ENCODE results near the gene EXOC6B. TPM values are rescaled to one million over a fixed set of nuclear protein-coding genes. Genes with fewer than 3 reads are reported as not detected.

EXOC6B gene
- total RNA-seq, 2 donors from 2014 or later = 10.8 to 12.8 TPM

DNA sequence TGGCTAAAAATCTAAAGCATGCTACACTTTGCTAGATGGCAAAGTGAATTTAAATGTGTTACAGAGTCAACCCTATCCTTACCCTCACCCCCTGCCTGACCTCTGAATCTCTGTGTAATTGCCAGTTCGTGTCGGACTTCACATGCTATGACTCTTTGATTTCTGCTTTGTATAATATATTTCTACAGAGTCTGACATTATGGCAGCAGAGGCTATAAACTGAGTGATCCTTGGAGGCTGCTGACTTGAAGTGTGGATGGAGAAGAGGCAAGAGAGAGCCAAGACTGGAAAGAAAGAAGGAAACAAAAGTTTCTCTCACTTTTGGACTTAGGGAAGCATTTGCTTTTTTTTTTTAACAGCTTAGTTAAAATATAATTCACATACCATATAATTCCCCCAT is 588.3 kb downstream of the EXOC6B start:
- no peaks in the 10 kb centered on the region for H3K36me3 Mint-ChIP-seq
- H3K4me3 Mint-ChIP-seq = no peak overlapping the region
- H3K9me3 Mint-ChIP-seq = peaks cover 3% of the 10 kb centered on the region
- H3K4me1 Mint-ChIP-seq (ENCODE audit: low read depth in 2 of 2) = peaks cover 6 to 13% of the 10 kb centered on the region in 2 donors
- no peaks in the 10 kb centered on the region for H3K27me3 Mint-ChIP-seq
- ATAC-seq = no peak
- no peak overlapping the region for H3K27ac Mint-ChIP-seq
- DNase-seq (ENCODE audit: low spot score) = no peak

DNA sequence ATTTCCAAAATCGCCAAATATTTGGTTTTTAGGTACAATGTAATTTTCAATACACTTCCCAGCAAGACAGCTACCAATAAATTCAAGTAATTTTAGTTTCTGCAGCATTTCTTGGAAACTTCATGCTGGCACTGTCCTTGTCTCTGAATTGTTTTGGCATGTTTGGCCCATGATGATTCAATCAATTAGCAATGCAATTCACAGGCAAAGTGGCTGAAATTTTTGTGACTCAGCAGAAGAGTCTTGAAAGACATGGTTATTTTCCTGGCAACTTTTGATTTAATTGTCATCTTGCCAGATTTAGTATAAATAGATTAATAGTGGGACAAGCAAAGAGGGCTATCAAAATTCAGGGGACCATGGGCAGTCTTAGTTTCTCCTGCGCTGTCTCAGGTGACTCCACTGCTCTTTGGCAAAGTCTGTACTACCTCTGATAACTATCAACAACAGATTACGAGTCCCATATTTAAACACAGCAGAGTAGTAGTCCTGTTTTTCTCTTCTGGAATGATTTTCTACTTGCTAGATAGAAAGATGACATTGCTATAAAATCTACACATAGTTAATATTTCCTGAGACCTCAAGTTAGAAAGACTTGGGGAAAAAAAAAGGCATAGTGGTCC is 589.3 kb downstream of the EXOC6B start:
- DNase-seq (ENCODE audit: low spot score) (no peak), ATAC-seq (no peak)
- H3K4me3 Mint-ChIP-seq = no peak overlapping the region
- peaks cover 6 to 11% of the 10 kb centered on the region in 2 donors for H3K4me1 Mint-ChIP-seq (ENCODE audit: low read depth in 2 of 2)
- H3K27me3 Mint-ChIP-seq = no peaks in the 10 kb centered on the region
- H3K9me3 Mint-ChIP-seq = peaks cover 3% of the 10 kb centered on the region
- no peaks in the 10 kb centered on the region for H3K36me3 Mint-ChIP-seq
- no peak overlapping the region for H3K27ac Mint-ChIP-seq

- ATAC-seq = no peak
- H3K9me3 Mint-ChIP-seq = peaks cover 3% of the 10 kb centered on the region
- no peaks in the 10 kb centered on the region for H3K36me3 Mint-ChIP-seq
- H3K27ac Mint-ChIP-seq = no peak overlapping the region
- H3K4me3 Mint-ChIP-seq = no peak overlapping the region
- no peak for DNase-seq (ENCODE audit: low spot score)
- H3K27me3 Mint-ChIP-seq = no peaks in the 10 kb centered on the region
- H3K4me1 Mint-ChIP-seq (ENCODE audit: low read depth in 2 of 2) = peaks cover 0 to 3% of the 10 kb centered on the region in 2 donors
These were observed 590.1 kb downstream of the EXOC6B start for GRCh38 chr2:72235497-72236415.

DNA sequence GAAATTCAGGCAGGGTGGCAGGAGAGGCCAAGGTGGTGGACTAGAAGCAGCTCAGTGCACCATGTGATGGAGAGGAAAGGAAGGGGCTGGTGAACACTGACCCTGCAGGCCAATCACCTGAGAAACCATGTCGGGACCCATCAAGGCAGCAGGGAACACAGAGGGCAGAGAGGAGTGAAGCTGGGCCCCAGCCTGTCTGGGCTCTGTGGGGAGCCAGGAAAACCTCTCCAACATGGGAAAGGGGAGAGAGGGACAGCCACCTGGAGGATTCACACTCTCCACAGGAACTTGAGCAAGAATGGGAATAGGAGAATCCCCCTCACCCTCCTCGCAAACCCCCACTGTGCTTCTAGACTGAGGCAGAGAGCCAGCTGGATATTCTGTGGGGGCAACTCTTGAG is 592.6 kb downstream of the EXOC6B start:
- ATAC-seq = no peak
- H3K4me3 Mint-ChIP-seq = no peak overlapping the region
- H3K9me3 Mint-ChIP-seq = peaks cover 7% of the 10 kb centered on the region
- no peak overlapping the region for H3K27ac Mint-ChIP-seq
- no peaks in the 10 kb centered on the region for H3K4me1 Mint-ChIP-seq (ENCODE audit: low read depth in 2 of 2)
- DNase-seq (ENCODE audit: low spot score) = no peak
- no peaks in the 10 kb centered on the region for H3K27me3 Mint-ChIP-seq
- no peaks in the 10 kb centered on the region for H3K36me3 Mint-ChIP-seq

- H3K27ac Mint-ChIP-seq = no peak overlapping the region
- peaks cover 5% of the 10 kb centered on the region for H3K36me3 Mint-ChIP-seq
These were observed 602.8 kb downstream of the EXOC6B start for GRCh38 chr2:72222829-72223564.

DNA sequence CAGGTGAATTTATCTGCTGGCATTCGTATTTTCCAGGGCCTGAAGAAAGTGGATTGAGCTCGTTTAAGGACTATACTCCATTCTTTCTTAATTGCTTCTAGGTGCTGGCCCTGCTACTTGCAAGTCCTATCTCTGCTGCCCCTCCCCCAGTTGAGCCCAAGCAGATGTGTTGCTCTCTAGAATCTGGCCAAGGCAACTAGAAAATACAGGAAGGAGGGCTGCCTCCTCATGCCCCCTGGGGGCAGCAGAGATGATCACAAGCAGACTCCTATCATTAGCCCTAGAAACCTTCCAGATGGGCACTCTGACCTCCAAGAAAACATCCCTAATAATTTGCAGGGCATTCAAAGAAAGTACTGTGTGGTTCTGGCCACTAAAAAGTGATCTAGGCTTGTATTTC is 605.7 kb downstream of the EXOC6B start:
- Mint-ChIP-seq H3K9me3 (no peaks in the 10 kb centered on the region), H3K4me3 (no peak overlapping the region), H3K27me3 (no peaks in the 10 kb centered on the region), H3K27ac (no peak overlapping the region), H3K36me3 (no peaks in the 10 kb centered on the region), H3K4me1 (ENCODE audit: low read depth in 2 of 2) (no peaks in the 10 kb centered on the region)
- DNase-seq (ENCODE audit: low spot score) (no peak), ATAC-seq (no peak)

More at GRCh38 chr2:72222829-72223564, 602.8 kb downstream of the EXOC6B start:
- no peak for ATAC-seq
- H3K27me3 Mint-ChIP-seq = no peaks in the 10 kb centered on the region
- H3K4me3 Mint-ChIP-seq = no peak overlapping the region
- no peaks in the 10 kb centered on the region for H3K4me1 Mint-ChIP-seq (ENCODE audit: low read depth in 2 of 2)
- peaks cover 4% of the 10 kb centered on the region for H3K9me3 Mint-ChIP-seq
- DNase-seq (ENCODE audit: low spot score) = no peak

DNA sequence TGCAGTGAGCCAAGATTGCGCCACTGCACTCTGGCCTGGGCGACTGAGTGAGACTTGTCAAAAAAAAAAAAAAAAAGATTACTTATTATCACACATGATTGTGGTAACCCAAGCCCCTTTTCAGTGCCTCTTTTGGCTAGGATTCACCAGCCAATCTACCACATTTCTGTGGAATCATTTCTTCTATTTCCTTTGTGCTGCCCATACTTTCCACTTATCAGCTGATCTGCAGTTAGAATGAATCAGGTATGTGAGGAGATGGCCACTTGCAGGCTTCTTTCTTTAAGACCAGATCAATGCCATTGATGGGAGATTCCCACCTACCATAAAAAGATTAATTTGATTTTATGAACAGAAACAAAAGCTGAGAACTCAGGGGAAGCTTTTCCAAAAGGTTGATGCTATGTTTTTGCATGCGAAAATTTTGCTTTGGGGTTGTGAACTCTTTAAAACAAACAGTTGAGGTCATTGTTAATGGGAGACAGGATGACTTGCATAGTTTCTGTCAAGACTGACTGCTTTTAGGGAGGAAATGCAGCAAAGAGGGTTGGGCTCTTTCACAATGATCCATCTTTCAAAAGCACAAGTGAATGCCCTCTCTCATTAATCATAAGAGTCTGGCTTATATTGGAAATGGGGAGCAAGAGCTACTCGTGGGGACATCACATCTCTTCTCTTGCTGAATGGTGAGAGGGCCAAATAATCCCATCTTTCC is 611.2 kb downstream of the EXOC6B start:
- Mint-ChIP-seq H3K27me3 (no peaks in the 10 kb centered on the region), H3K4me3 (no peak overlapping the region), H3K27ac (no peak overlapping the region), H3K9me3 (no peaks in the 10 kb centered on the region), H3K4me1 (ENCODE audit: low read depth in 2 of 2) (no peaks in the 10 kb centered on the region), H3K36me3 (no peaks in the 10 kb centered on the region)
- no peak for DNase-seq (ENCODE audit: low spot score)
- ATAC-seq = no peak

GRCh38 chr2:72212486-72212855 is 613.4 kb downstream of the EXOC6B start:
- ATAC-seq (no peak), DNase-seq (ENCODE audit: low spot score) (no peak)
- H3K36me3 Mint-ChIP-seq = no peaks in the 10 kb centered on the region
- no peaks in the 10 kb centered on the region for H3K27me3 Mint-ChIP-seq
- no peak overlapping the region for H3K27ac Mint-ChIP-seq
- no peak overlapping the region for H3K4me3 Mint-ChIP-seq
- no peaks in the 10 kb centered on the region for H3K4me1 Mint-ChIP-seq (ENCODE audit: low read depth in 2 of 2)
- H3K9me3 Mint-ChIP-seq = no peaks in the 10 kb centered on the region

DNA sequence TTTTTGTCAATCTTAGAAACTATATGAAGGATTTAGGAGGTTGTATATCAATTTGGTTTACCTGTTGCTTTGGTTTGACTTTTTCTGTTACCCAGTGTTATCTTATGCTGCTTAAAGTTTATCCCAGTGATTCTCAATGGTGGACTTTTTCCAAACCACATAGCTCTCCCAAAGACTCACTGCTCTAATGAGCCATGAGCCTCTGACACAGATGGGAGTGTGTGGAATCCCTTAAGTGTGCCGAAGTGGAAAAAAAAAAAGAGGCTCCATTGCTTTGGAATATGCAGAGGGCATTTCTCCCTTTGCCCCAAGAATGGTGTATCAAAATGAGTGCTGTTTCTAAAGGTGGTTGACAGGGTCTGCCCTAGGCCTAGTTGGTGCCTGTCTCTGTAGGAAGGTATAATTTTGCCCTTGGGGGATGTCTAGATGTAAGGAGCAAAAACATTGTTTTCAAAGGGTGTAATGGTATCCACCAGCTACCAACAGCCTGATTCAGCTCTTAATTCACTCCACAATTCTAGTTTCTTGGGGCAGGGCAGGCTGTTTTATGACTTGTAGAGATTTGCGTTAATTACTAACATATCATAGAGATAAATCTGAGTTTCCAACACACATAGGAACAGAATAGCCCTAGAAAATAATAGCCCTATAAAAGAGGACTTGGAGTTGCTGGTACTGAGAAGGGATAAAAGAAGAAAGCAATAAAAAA is 613.9 kb downstream of the EXOC6B start:
- no peaks in the 10 kb centered on the region for H3K4me1 Mint-ChIP-seq (ENCODE audit: low read depth in 2 of 2)
- H3K27me3 Mint-ChIP-seq = no peaks in the 10 kb centered on the region
- H3K36me3 Mint-ChIP-seq = no peaks in the 10 kb centered on the region
- no peak overlapping the region for H3K4me3 Mint-ChIP-seq
- H3K9me3 Mint-ChIP-seq = no peaks in the 10 kb centered on the region
- ATAC-seq = no peak
- no peak for DNase-seq (ENCODE audit: low spot score)
- H3K27ac Mint-ChIP-seq = no peak overlapping the region

DNA sequence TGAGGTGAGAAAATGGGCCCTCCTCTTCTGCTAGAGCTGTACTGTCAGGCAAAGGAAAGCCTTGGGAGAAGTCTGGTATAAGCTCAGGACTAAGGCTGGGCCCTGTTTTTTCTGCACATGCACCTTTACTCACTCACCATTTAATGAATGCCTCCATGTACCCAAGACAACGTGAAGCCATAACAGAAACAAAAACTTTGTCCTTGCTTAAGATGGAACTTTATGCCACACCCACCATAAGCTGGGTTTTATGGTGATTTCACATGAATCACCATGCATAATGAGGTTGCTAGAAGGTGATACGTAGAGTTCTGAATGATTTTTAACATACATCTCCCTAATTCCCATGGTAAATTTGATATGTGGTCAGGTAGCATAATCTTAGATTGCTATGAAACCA is 614.5 kb downstream of the EXOC6B start:
- Mint-ChIP-seq H3K4me1 (ENCODE audit: low read depth in 2 of 2) (no peaks in the 10 kb centered on the region), H3K4me3 (no peak overlapping the region), H3K36me3 (no peaks in the 10 kb centered on the region), H3K9me3 (no peaks in the 10 kb centered on the region), H3K27ac (no peak overlapping the region), H3K27me3 (no peaks in the 10 kb centered on the region)
- DNase-seq (ENCODE audit: low spot score) = no peak
- no peak for ATAC-seq

DNA sequence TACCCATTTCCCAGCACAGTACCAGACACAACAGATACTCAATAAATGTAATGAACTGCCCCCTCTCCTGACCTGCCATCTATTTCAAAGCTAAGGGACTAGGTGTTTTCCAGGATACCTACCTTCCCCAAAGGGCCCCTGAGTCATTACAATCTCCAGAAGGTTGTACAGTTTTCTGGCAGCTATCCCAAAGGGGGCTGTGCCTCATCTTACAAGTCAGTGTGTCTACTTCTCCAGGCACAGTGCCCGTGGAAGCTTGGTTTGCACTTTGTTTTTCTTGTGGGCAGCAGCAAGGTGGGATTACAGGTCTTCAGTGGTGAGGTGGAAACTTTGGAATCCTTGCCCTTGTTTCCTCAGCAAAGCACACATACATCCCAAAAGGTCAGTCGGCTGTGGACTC is 615.4 kb downstream of the EXOC6B start:
- Mint-ChIP-seq H3K9me3 (no peaks in the 10 kb centered on the region), H3K27me3 (no peaks in the 10 kb centered on the region), H3K4me3 (no peak overlapping the region), H3K36me3 (no peaks in the 10 kb centered on the region), H3K27ac (no peak overlapping the region), H3K4me1 (ENCODE audit: low read depth in 2 of 2) (no peaks in the 10 kb centered on the region)
- no peak for DNase-seq (ENCODE audit: low spot score)
- ATAC-seq = no peak

- Mint-ChIP-seq H3K4me1 (ENCODE audit: low read depth in 2 of 2) (no peaks in the 10 kb centered on the region), H3K27ac (no peak overlapping the region), H3K4me3 (no peak overlapping the region), H3K36me3 (no peaks in the 10 kb centered on the region), H3K27me3 (no peaks in the 10 kb centered on the region), H3K9me3 (no peaks in the 10 kb centered on the region)
- no peak for DNase-seq (ENCODE audit: low spot score)
- ATAC-seq = no peak
These were observed 617.6 kb downstream of the EXOC6B start for GRCh38 chr2:72208225-72208624.

GRCh38 chr2:72207334-72207733 is 618.5 kb downstream of the EXOC6B start:
- H3K27me3 Mint-ChIP-seq = no peaks in the 10 kb centered on the region
- H3K27ac Mint-ChIP-seq = no peak overlapping the region
- no peak overlapping the region for H3K4me3 Mint-ChIP-seq
- H3K9me3 Mint-ChIP-seq = no peaks in the 10 kb centered on the region
- no peaks in the 10 kb centered on the region for H3K36me3 Mint-ChIP-seq
- DNase-seq (ENCODE audit: low spot score) (no peak), ATAC-seq (no peak)
- H3K4me1 Mint-ChIP-seq (ENCODE audit: low read depth in 2 of 2) = no peaks in the 10 kb centered on the region
